Stomach (tissue), 4 donors: Measurements from ENCODE around the gene GMDS.

ENCODE experiments used
- EP300 ChIP-seq: sonication (generic); formaldehyde crosslinking; IDR thresholded peaks from one replicate; pipeline ENCODE4 v1.6.1; 2017; ENCODE audit warnings: antibody characterized with exemption
- POLR2A ChIP-seq, 4 donors: fragments of 450-650 bp; IDR thresholded peaks; one replicate each; pipeline ENCODE4 v1.6.1; 2016; ENCODE audit warnings: antibody characterized with exemption in 4 of 4, control low read depth in 2 of 4, mild to moderate bottlenecking in 1 of 4, moderate library complexity in 1 of 4
- POLR2AphosphoS5 ChIP-seq, 3 donors: sonication (generic); formaldehyde crosslinking; IDR thresholded peaks; one replicate each; pipeline ENCODE4 v1.6.1; 2016; ENCODE audit warnings: antibody characterized with exemption in 3 of 3
- TF ChIP-seq, protein P1 (sequence below), 7 experiments: fragments of 450-650 bp in 4 of 7; fragments of 200-600 bp in 3 of 7; sonication (generic) in 3 of 7; IDR thresholded peaks; one replicate each; pipeline ENCODE4 v1.5.1; 2016 to 2019; ENCODE audit warnings: antibody characterized with exemption in 7 of 7, control low read depth in 2 of 7, mild to moderate bottlenecking in 1 of 7

DNA sequence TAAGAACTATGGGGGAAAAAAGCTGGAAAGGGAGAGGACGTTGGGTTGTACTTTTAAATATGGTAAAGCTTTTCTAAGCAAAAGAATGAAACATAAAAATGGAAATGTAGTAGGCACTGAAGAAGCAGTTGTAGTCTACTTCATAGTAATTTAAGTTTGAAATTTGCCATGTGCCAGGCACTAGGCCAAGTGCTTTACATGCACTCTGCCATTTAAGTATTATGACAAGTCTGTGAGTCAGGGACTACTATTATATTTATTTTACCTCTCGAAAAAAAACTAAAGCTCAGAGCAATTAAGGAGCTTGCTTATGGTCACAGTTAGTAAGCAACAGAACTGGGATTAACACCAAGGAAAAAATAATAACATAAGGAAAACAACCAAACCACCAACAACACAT lies 257.8 kb downstream of the GMDS start:
- TF ChIP-seq, protein P1, sequence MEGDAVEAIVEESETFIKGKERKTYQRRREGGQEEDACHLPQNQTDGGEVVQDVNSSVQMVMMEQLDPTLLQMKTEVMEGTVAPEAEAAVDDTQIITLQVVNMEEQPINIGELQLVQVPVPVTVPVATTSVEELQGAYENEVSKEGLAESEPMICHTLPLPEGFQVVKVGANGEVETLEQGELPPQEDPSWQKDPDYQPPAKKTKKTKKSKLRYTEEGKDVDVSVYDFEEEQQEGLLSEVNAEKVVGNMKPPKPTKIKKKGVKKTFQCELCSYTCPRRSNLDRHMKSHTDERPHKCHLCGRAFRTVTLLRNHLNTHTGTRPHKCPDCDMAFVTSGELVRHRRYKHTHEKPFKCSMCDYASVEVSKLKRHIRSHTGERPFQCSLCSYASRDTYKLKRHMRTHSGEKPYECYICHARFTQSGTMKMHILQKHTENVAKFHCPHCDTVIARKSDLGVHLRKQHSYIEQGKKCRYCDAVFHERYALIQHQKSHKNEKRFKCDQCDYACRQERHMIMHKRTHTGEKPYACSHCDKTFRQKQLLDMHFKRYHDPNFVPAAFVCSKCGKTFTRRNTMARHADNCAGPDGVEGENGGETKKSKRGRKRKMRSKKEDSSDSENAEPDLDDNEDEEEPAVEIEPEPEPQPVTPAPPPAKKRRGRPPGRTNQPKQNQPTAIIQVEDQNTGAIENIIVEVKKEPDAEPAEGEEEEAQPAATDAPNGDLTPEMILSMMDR (IDR thresholded peaks at IDR 0.05): no peak
- TF ChIP-seq POLR2AphosphoS5 (IDR thresholded peaks at IDR 0.05) (no peak), POLR2A (IDR thresholded peaks at IDR 0.05) (no peak), EP300 (no peak)
